Measurements from ENCODE around the gene CDC42BPA. TPM values are rescaled to one million over a fixed set of nuclear protein-coding genes. Genes with fewer than 3 reads are reported as not detected.
A peak's percentile ranks its signal among the peaks of the same experiment; 100 is the strongest.

Gene CDC42BPA
- polyA plus RNA-seq, 3 donors: 0.20 to 0.45 (median 0.39) TPM

- no peak overlapping the region for H2AFZ ChIP-seq (ENCODE audit: insufficient read depth, low read depth, low read length, poor library complexity, severe bottlenecking)
These were observed 44.7 kb downstream of the CDC42BPA start for GRCh38 chr1:227273557-227273956.

DNA sequence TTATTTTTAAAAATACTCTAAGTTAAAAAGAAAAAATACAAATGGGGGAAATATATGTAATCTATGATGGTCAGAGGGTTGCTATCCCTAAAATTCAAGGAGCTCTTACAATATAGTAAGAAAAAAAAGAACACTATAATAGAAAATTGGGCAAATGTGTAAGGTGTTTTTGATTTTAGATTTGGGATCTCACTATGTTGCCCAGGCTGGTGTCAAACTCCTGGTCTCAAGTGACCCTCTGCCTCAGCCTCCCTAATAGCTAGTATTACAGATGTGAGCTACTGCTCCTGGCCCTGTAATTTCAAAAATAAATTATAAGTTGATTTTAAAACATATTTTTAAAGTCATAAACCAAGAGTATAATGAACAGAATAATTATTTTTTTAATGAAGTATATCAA, 45.9 kb downstream of the CDC42BPA start:
- intact Hi-C loops (cut with micrococcal nuclease): no loop called here
- Histone ChIP-seq H3K27ac (ENCODE audit: low read depth in 1 of 2, low read length in 2 of 2) (no peak overlapping the region), H3K27me3 (ENCODE audit: control insufficient read depth in 2 of 2, insufficient read depth in 2 of 2, low read length in 2 of 2) (no peaks in the 10 kb centered on the region), H3K4me2 (replicated peaks; ENCODE audit: extremely low read depth, low read length, poor library complexity, severe bottlenecking) (no peak overlapping the region), H3K9ac (ENCODE audit: insufficient read depth, low read length, poor library complexity, severe bottlenecking) (no peak overlapping the region), H3K4me1 (ENCODE audit: control insufficient read depth in 1 of 2, insufficient read depth in 2 of 2, low read length in 2 of 2) (no peaks in the 10 kb centered on the region), H2AFZ (ENCODE audit: insufficient read depth, low read depth, low read length, poor library complexity, severe bottlenecking) (no peak overlapping the region), H3K36me3 (replicated peaks in 1 of 2; ENCODE audit: control insufficient read depth in 1 of 2, insufficient read depth in 2 of 2, low read length in 2 of 2) (no peaks in the 10 kb centered on the region), H4K20me1 (ENCODE audit: insufficient read depth, low read length) (no peaks in the 10 kb centered on the region), H3K79me2 (ENCODE audit: insufficient read depth, low read length) (no peaks in the 10 kb centered on the region), H3K4me3 (replicated peaks in 1 of 3; ENCODE audit: low read depth in 2 of 3, low read length in 3 of 3) (no peak overlapping the region), H3K9me3 (replicated peaks in 1 of 2; ENCODE audit: control insufficient read depth in 1 of 2, insufficient read depth in 1 of 2, low read length in 2 of 2) (peaks cover 0 to 4% of the 10 kb centered on the region in 2 donors)
- Mint-ChIP-seq H3K27ac (no peak overlapping the region), H3K4me3 (no peak overlapping the region), H3K9me3 (peaks cover 2 to 14% (median 7%) of the 10 kb centered on the region in 7 donors), H3K36me3 (no peaks in the 10 kb centered on the region), H3K4me1 (no peaks in the 10 kb centered on the region), H3K27me3 (ENCODE audit: low read depth in 3 of 3) (peaks cover 0 to 2% (median 2%) of the 10 kb centered on the region in 3 donors)
- TF ChIP-seq CTCF (IDR thresholded peaks at IDR 0.05): no peak
- DNase-seq: no peak

More at GRCh38 chr1:227273557-227273956, 44.7 kb downstream of the CDC42BPA start:
- H3K4me3 ChIP-seq (replicated peaks in 1 of 3; ENCODE audit: low read depth in 2 of 3, low read length in 3 of 3): no peak overlapping the region
- H3K9ac ChIP-seq (ENCODE audit: insufficient read depth, low read length, poor library complexity, severe bottlenecking): no peak overlapping the region
- intact Hi-C loops (cut with micrococcal nuclease): no loop called here
- no peak overlapping the region for H3K27ac ChIP-seq (ENCODE audit: low read depth in 1 of 2, low read length in 2 of 2)
- peaks cover 0 to 4% of the 10 kb centered on the region in 2 donors for H3K9me3 ChIP-seq (replicated peaks in 1 of 2; ENCODE audit: control insufficient read depth in 1 of 2, insufficient read depth in 1 of 2, low read length in 2 of 2)
- Mint-ChIP-seq H3K36me3 (no peaks in the 10 kb centered on the region), H3K9me3 (peaks cover 4 to 14% (median 9%) of the 10 kb centered on the region in 7 donors), H3K27ac (peak overlapping the region in 1 of 7 donors; percentile 6), H3K4me3 (no peak overlapping the region), H3K4me1 (no peaks in the 10 kb centered on the region), H3K27me3 (ENCODE audit: low read depth in 3 of 3) (peaks cover 0 to 2% (median 2%) of the 10 kb centered on the region in 3 donors)
- no peak for TF ChIP-seq CTCF (IDR thresholded peaks at IDR 0.05)
- H3K4me2 ChIP-seq (replicated peaks; ENCODE audit: extremely low read depth, low read length, poor library complexity, severe bottlenecking): no peak overlapping the region
- no peaks in the 10 kb centered on the region for H3K4me1 ChIP-seq (ENCODE audit: control insufficient read depth in 1 of 2, insufficient read depth in 2 of 2, low read length in 2 of 2)
- no peaks in the 10 kb centered on the region for H3K36me3 ChIP-seq (replicated peaks in 1 of 2; ENCODE audit: control insufficient read depth in 1 of 2, insufficient read depth in 2 of 2, low read length in 2 of 2)
- H3K27me3 ChIP-seq (ENCODE audit: control insufficient read depth in 2 of 2, insufficient read depth in 2 of 2, low read length in 2 of 2): no peaks in the 10 kb centered on the region
- no peak for DNase-seq
- no CpG with 5 or more reads among the region's 2 CpGs for WGBS (ENCODE audit: insufficient coverage)
- H4K20me1 ChIP-seq (ENCODE audit: insufficient read depth, low read length): no peaks in the 10 kb centered on the region
- no peaks in the 10 kb centered on the region for H3K79me2 ChIP-seq (ENCODE audit: insufficient read depth, low read length)
